Esophagus muscularis mucosa (tissue), 4 donors: Measurements from ENCODE around the gene NFIB.

Source experiments
- CTCF ChIP-seq, 3 experiments: fragments of 200-600 bp in 2 of 3; fragments of 450-650 bp in 1 of 3; sonication (generic) in 2 of 3; IDR thresholded peaks; one replicate each; pipeline ENCODE4 v1.5.1; 2017 to 2019; ENCODE audit warnings: antibody characterized with exemption in 3 of 3, mild to moderate bottlenecking in 2 of 3, moderate library complexity in 1 of 3
- EP300 ChIP-seq: sonication (generic); formaldehyde crosslinking; IDR thresholded peaks from one replicate; pipeline ENCODE4 v1.6.1; 2017; ENCODE audit warnings: antibody characterized with exemption
- POLR2A ChIP-seq: fragments of 450-650 bp; IDR thresholded peaks from one replicate; pipeline ENCODE4 v1.6.1; 2017; ENCODE audit warnings: antibody characterized with exemption, moderate library complexity, mild to moderate bottlenecking, low read depth

- TF ChIP-seq EP300 (no peak), CTCF (IDR thresholded peaks at IDR 0.05) (no peak), POLR2A (no peak)
Observed at GRCh38 chr9:14286121-14286520, 27.8 kb downstream of the NFIB start.
